GM18502 (cell line): Measurements from ENCODE around the gene HTR3E.
"Not testable (repeated sequence)": the region's sequence is repeated elsewhere in the genome, so short reads cannot be mapped to it uniquely, and the experiment has no call there.

Experiments
- ATAC-seq: cut with Tn5 transposase; IDR thresholded peaks from one replicate; pipeline ENCODE4 v1.9.1; 2021; ENCODE audit warnings: mild to moderate bottlenecking; ENCODE audit not compliant: unreplicated experiment, poor library complexity

HTR3E gene

GRCh38 chr3:184149770-184150169 is 52.9 kb downstream of the HTR3E start:
- ATAC-seq: not testable (repeated sequence)

GRCh38 chr3:184154885-184155643 is 58.2 kb downstream of the HTR3E start, which contains the start of gene DVL3:
TSS of gene DVL3 (plus strand) at chr3:184155377. CDS start at chr3:184155636, 259 bp downstream.
- peak; percentile 76 for ATAC-seq

- ATAC-seq: peak; percentile 37
These were observed 59.0 kb downstream of the HTR3E start for GRCh38 chr3:184155644-184156521.

- ATAC-seq: no peak
These were observed 59.7 kb downstream of the HTR3E start for GRCh38 chr3:184156522-184156955.
